Measurements from ENCODE around the gene RC3H1.
"Not testable (repeated sequence)": the region's sequence is repeated elsewhere in the genome, so short reads cannot be mapped to it uniquely, and the experiment has no call there.

Gene RC3H1

GRCh38 chr1:174022080-174022975, at the start of gene RC3H1:
Gene RC3H1, minus strand, starts transcription at chr1:174022357. Its CDS starts 29,372 bp downstream, at chr1:173992985.
- H3K4me1 Mint-ChIP-seq: peaks cover 42% of the 10 kb centered on the region
- peaks cover 4% of the 10 kb centered on the region for H3K27me3 Mint-ChIP-seq (ENCODE audit: low read depth)
- TF ChIP-seq CTCF (IDR thresholded peaks at IDR 0.05; ENCODE audit: unreplicated experiment in 3 of 3): no peak

GRCh38 chr1:174070614-174071013, 48.5 kb upstream of the RC3H1 start:
- no peaks in the 10 kb centered on the region for H3K9me3 Mint-ChIP-seq
- no peaks in the 10 kb centered on the region for H3K36me3 Mint-ChIP-seq (ENCODE audit: low read depth)
- no peak overlapping the region for H3K4me3 Mint-ChIP-seq
- peaks cover 6% of the 10 kb centered on the region for H3K4me1 Mint-ChIP-seq
- no peaks in the 10 kb centered on the region for H3K27me3 Mint-ChIP-seq (ENCODE audit: low read depth)
- TF ChIP-seq CTCF (IDR thresholded peaks at IDR 0.05; ENCODE audit: unreplicated experiment in 3 of 3): no peak
- no peak overlapping the region for H3K27ac Mint-ChIP-seq

More at GRCh38 chr1:174022080-174022975, at the start of gene RC3H1:
- Mint-ChIP-seq H3K9me3 (no peaks in the 10 kb centered on the region), H3K4me3 (peak within 1 kb of the TSS; percentile 96 to 97 (median 96)), H3K36me3 (ENCODE audit: low read depth) (peaks cover 7% of the 10 kb centered on the region), H3K27ac (peak within 1 kb of the TSS; percentile 97 to 98 (median 97))

- H3K36me3 Mint-ChIP-seq (ENCODE audit: low read depth): no peaks in the 10 kb centered on the region
- TF ChIP-seq CTCF (IDR thresholded peaks at IDR 0.05; ENCODE audit: unreplicated experiment in 3 of 3): no peak
- no peak overlapping the region for H3K27ac Mint-ChIP-seq
- no peaks in the 10 kb centered on the region for H3K27me3 Mint-ChIP-seq (ENCODE audit: low read depth)
- H3K4me3 Mint-ChIP-seq: no peak overlapping the region
- peaks cover 6% of the 10 kb centered on the region for H3K4me1 Mint-ChIP-seq
- H3K9me3 Mint-ChIP-seq: no peaks in the 10 kb centered on the region
Observed at GRCh38 chr1:174068000-174068399, 45.8 kb upstream of the RC3H1 start.

- Mint-ChIP-seq H3K4me3 (no peak overlapping the region), H3K27me3 (ENCODE audit: low read depth) (no peaks in the 10 kb centered on the region), H3K36me3 (ENCODE audit: low read depth) (no peaks in the 10 kb centered on the region), H3K4me1 (no peaks in the 10 kb centered on the region), H3K9me3 (no peaks in the 10 kb centered on the region), H3K27ac (no peak overlapping the region)
- no peak for TF ChIP-seq CTCF (IDR thresholded peaks at IDR 0.05; ENCODE audit: unreplicated experiment in 3 of 3)
Observed at GRCh38 chr1:174060090-174060489, 37.9 kb upstream of the RC3H1 start.

GRCh38 chr1:174058624-174059023, 36.5 kb upstream of the RC3H1 start:
- no peaks in the 10 kb centered on the region for H3K36me3 Mint-ChIP-seq (ENCODE audit: low read depth)
- no peak overlapping the region for H3K4me3 Mint-ChIP-seq
- H3K27me3 Mint-ChIP-seq (ENCODE audit: low read depth): no peaks in the 10 kb centered on the region
- TF ChIP-seq CTCF (IDR thresholded peaks at IDR 0.05; ENCODE audit: unreplicated experiment in 3 of 3): no peak
- no peak overlapping the region for H3K27ac Mint-ChIP-seq
- no peaks in the 10 kb centered on the region for H3K9me3 Mint-ChIP-seq
- H3K4me1 Mint-ChIP-seq: no peaks in the 10 kb centered on the region

- not testable (repeated sequence) for H3K9me3 Mint-ChIP-seq; H3K36me3 Mint-ChIP-seq (ENCODE audit: low read depth); H3K4me3 Mint-ChIP-seq; H3K27ac Mint-ChIP-seq; H3K4me1 Mint-ChIP-seq; H3K27me3 Mint-ChIP-seq (ENCODE audit: low read depth)
Observed at GRCh38 chr1:174056609-174057008, 34.5 kb upstream of the RC3H1 start.

- not testable (repeated sequence) for H3K4me1 Mint-ChIP-seq; H3K27me3 Mint-ChIP-seq (ENCODE audit: low read depth); H3K36me3 Mint-ChIP-seq (ENCODE audit: low read depth); H3K9me3 Mint-ChIP-seq; H3K27ac Mint-ChIP-seq; H3K4me3 Mint-ChIP-seq
Observed at GRCh38 chr1:174055797-174056196, 33.6 kb upstream of the RC3H1 start.
